ENCODE results near the gene BTN1A1.
"Not testable (repeated sequence)": the region's sequence is repeated elsewhere in the genome, so short reads cannot be mapped to it uniquely, and the experiment has no call there.

Gene BTN1A1

DNA sequence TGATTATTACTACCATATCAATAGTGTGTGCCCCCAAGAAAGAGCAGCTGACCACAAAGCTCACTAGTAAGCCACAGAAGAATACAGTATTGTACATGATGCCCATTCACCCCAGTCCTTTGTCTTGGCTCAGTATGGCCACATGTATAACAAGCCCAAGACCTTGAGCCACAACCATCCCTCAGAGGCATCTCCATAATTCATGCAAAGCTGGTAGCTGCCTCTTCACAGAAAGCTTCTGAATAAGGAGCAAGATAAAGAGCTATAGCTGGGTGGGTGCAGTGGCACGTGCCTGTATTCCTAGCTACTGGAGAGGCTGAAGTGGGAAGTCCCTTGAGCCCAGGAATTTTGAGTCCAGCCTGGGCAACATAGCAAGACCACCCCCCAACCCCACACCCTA lies 4.8 kb upstream of the BTN1A1 start:
- TF ChIP-seq CTCF (IDR thresholded peaks at IDR 0.05; ENCODE audit: low read depth, low read length): no peak
- H3K4me3 ChIP-seq (ENCODE audit: low read depth, low read length): no peak overlapping the region

DNA sequence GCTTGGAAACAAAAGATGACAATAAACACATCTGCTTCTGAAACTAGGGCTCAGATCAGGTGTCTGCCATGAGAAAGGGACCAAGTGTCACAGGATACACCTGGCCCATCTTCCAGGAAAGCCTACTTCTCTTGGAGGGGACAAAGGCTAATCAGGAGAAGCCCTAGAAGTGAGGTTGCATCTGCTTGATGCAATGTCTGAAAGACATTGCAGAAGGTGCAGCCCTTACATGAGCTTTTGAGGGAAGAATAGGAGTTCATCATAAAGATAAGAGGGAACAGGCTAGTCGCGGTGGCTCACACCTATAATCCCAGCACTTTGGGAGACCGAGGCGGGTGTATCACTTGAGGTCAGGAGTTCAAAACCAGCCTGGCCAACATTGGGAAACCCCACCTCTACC lies 2.5 kb upstream of the BTN1A1 start:
- H3K4me3 ChIP-seq (ENCODE audit: low read depth, low read length): no peak overlapping the region
- TF ChIP-seq CTCF (IDR thresholded peaks at IDR 0.05; ENCODE audit: low read depth, low read length): no peak

GRCh38 chr6:26501482-26501986 lies 1.4 kb downstream of the BTN1A1 start:
- no peak for TF ChIP-seq CTCF (IDR thresholded peaks at IDR 0.05; ENCODE audit: low read depth, low read length)
- H3K4me3 ChIP-seq (ENCODE audit: low read depth, low read length): peak overlapping the region; percentile 17; the same call in 1 of the 2 replicates

DNA sequence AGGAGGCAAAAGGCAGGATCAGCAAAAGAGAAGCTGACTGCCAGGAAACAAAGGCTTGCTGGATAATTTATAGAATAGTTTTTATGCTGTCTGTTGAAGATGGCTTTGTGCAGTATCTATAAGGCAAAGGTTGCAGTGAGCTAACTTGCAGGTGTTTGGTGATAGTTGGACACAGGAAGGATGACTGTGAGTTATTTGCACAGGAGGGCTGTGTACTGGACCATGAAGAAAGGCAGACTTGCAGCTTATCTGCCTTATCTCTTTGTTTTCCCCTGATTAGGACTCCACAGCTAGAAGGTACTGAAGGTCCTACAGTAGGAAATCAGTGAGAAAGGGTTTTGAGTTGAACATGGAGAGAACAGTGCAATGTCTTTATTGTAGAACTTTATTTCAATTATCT lies 2.1 kb downstream of the BTN1A1 start:
- no peak overlapping the region for H3K4me3 ChIP-seq (ENCODE audit: low read depth, low read length)
- TF ChIP-seq CTCF (IDR thresholded peaks at IDR 0.05; ENCODE audit: low read depth, low read length): no peak

DNA sequence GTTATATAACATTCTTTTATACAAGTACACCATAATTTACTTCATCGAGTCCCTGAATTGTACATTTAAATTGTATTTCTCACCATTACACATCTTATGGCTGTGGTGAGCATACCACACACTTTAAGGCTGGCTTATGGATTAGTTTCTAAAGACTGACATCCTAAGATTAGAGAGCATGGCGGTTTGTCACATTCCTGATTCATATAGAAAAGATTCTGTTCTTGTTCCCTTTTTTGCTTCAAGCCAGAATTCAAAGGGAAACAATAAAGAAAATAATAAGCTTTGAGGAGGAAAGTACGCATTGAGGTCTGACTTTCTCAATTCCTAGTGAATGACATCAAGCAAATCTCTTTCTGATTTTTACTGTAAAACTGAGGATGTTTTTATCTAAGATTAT lies 2.5 kb downstream of the BTN1A1 start:
- H3K4me3 ChIP-seq (ENCODE audit: low read depth, low read length): no peak overlapping the region
- no peak for TF ChIP-seq CTCF (IDR thresholded peaks at IDR 0.05; ENCODE audit: low read depth, low read length)

- TF ChIP-seq CTCF (IDR thresholded peaks at IDR 0.05; ENCODE audit: low read depth, low read length): no peak
- H3K4me3 ChIP-seq (ENCODE audit: low read depth, low read length): no peak overlapping the region
Measured at GRCh38 chr6:26507658-26508057, 7.6 kb downstream of the BTN1A1 start.

DNA sequence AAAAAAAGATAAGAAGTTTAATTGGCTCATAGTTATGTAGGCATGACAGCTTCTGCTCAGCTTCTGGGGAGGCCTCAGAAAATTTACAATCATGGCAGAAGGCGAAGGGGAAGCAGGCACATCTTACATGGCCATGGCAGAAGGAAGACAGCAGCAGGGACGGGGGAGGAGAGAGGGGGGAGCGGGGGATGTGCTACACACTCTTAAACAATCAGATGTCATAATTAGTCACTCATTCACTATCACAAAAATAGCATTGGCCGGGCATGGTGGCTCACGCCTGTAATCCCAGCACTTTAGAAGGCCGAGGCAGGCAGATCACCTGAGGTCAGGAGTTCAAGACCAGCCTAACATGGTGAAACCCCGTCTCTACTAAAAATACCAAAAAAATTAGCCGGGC lies 10.9 kb downstream of the BTN1A1 start:
- H3K4me3 ChIP-seq (ENCODE audit: low read depth, low read length): not testable (repeated sequence)

DNA sequence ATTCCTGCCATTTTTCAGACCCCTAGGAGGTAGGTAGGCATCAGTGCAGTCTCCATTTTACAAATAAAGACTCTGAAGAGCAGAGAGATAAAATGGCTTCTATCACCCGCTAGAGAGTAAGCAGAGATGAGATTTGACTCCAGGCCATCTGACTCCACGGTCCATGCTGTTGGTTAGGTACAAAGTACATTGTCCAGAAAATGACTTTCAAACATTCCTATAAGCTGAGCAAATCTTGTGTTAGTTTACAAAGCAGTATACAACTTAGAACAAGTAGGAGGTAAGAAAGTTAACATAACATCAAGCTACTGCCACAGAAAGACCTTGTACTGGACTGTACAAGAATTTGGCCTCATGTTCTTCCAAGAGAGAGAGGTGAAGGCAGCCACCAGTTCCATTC lies 14.9 kb downstream of the BTN1A1 start:
- no peak overlapping the region for H3K4me3 ChIP-seq (ENCODE audit: low read depth, low read length)
- TF ChIP-seq CTCF (IDR thresholded peaks at IDR 0.05; ENCODE audit: low read depth, low read length): no peak
